GM19438 (cell line): ENCODE data around the gene B3GAT3.
"Not testable (repeated sequence)": the region's sequence is repeated elsewhere in the genome, so short reads cannot be mapped to it uniquely, and the experiment has no call there.

Experiments used
- ATAC-seq: cut with Tn5 transposase; IDR thresholded peaks from one replicate; pipeline ENCODE4 v1.9.1; 2021; ENCODE audit warnings: low read depth; ENCODE audit not compliant: unreplicated experiment

B3GAT3 gene

GRCh38 chr11:62621567-62622470, at the start of gene B3GAT3:
TSS of gene B3GAT3 (minus strand) at chr11:62621986. CDS start at chr11:62621947, 39 bp downstream.
- ATAC-seq = peak; percentile 88

- peak; percentile 5 for ATAC-seq
Measured at GRCh38 chr11:62671236-62671607, 49.4 kb upstream of the B3GAT3 start.

- no peak for ATAC-seq
Measured at GRCh38 chr11:62669420-62670161, 47.8 kb upstream of the B3GAT3 start.

GRCh38 chr11:62667460-62667859, 45.7 kb upstream of the B3GAT3 start:
- no peak for ATAC-seq

- ATAC-seq = no peak
Measured at GRCh38 chr11:62666259-62666926, 44.6 kb upstream of the B3GAT3 start.

GRCh38 chr11:62665599-62666258, 43.9 kb upstream of the B3GAT3 start:
- peak; percentile 18 for ATAC-seq

GRCh38 chr11:62665075-62665598, 43.4 kb upstream of the B3GAT3 start, which contains the start of the genes C11orf98 and CSKMT:
TSS of gene C11orf98 (minus strand) at chr11:62665210. CDS start at chr11:62665169, 41 bp downstream.
TSS of gene CSKMT (plus strand) at chr11:62665312. CDS start at chr11:62665880, 568 bp downstream.
- peak; percentile 79 for ATAC-seq

GRCh38 chr11:62664405-62665074, 42.8 kb upstream of the B3GAT3 start:
- ATAC-seq = peak; percentile 22

GRCh38 chr11:62656796-62657429, 35.1 kb upstream of the B3GAT3 start:
- no peak for ATAC-seq

GRCh38 chr11:62654297-62654696, 32.5 kb upstream of the B3GAT3 start:
- no peak for ATAC-seq

GRCh38 chr11:62652161-62653006, 30.6 kb upstream of the B3GAT3 start:
- peak; percentile 10 for ATAC-seq

- ATAC-seq = not testable (repeated sequence)
Measured at GRCh38 chr11:62650283-62650682, 28.5 kb upstream of the B3GAT3 start.

GRCh38 chr11:62649486-62649885, 27.7 kb upstream of the B3GAT3 start:
- ATAC-seq = no peak

- no peak for ATAC-seq
Measured at GRCh38 chr11:62648967-62649364, 27.2 kb upstream of the B3GAT3 start.

- no peak for ATAC-seq
Measured at GRCh38 chr11:62648185-62648966, 26.6 kb upstream of the B3GAT3 start.

GRCh38 chr11:62647609-62648005, 25.8 kb upstream of the B3GAT3 start:
- no peak for ATAC-seq

- no peak for ATAC-seq
Measured at GRCh38 chr11:62646825-62647608, 25.2 kb upstream of the B3GAT3 start.
